ENCODE measurements around the gene IL1RAPL1.

IL1RAPL1 gene

GRCh38 chrX:28586981-28587551, at the start of gene IL1RAPL1:
Gene IL1RAPL1, plus strand, starts transcription at chrX:28587446.
- DNase-seq (ENCODE audit: low read depth, low spot score): no peak

DNA sequence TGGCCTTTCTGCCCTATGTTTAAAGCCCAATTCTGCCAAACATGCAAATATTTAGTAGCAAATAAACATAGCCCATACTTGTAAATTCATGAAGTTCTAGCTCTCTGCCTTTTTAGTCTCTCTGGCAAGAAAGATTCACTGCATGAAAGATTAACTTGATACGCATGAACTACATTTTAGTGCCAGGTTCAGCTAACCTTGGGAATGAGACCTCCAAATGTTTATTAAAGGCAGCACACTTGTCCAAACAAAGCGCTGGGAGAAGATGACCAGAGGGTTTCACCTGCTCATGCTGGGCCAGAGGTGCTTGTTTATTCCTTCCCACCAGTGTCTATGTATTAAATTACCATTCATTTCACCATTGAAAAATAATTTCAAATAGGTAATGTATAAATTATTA, 44.5 kb upstream of the IL1RAPL1 start:
- DNase-seq (ENCODE audit: low read depth, low spot score): no peak

DNA sequence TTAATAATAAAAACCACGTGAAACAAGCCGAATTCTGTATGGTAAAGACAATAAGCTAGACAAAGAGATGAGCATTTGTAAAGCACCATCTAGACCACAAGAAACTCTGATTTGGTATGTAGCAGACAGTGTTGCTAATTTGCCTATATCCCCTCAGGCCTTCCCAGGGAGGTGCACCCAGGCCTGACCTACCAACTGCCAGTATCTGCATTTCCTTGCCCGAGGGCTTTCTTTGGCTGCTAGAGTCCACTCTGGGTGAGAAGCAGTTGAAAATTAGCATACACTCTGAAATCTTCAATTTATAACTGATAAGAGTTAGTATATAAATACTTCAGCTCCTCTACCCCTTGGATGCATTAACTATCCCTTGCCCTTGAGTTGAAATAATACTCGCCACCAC, 37.4 kb upstream of the IL1RAPL1 start:
- no peak for DNase-seq (ENCODE audit: low read depth, low spot score)

GRCh38 chrX:28550331-28550872, 36.8 kb upstream of the IL1RAPL1 start:
- DNase-seq (ENCODE audit: low read depth, low spot score): no peak

GRCh38 chrX:28552322-28552721, 34.9 kb upstream of the IL1RAPL1 start:
- no peak for DNase-seq (ENCODE audit: low read depth, low spot score)

DNA sequence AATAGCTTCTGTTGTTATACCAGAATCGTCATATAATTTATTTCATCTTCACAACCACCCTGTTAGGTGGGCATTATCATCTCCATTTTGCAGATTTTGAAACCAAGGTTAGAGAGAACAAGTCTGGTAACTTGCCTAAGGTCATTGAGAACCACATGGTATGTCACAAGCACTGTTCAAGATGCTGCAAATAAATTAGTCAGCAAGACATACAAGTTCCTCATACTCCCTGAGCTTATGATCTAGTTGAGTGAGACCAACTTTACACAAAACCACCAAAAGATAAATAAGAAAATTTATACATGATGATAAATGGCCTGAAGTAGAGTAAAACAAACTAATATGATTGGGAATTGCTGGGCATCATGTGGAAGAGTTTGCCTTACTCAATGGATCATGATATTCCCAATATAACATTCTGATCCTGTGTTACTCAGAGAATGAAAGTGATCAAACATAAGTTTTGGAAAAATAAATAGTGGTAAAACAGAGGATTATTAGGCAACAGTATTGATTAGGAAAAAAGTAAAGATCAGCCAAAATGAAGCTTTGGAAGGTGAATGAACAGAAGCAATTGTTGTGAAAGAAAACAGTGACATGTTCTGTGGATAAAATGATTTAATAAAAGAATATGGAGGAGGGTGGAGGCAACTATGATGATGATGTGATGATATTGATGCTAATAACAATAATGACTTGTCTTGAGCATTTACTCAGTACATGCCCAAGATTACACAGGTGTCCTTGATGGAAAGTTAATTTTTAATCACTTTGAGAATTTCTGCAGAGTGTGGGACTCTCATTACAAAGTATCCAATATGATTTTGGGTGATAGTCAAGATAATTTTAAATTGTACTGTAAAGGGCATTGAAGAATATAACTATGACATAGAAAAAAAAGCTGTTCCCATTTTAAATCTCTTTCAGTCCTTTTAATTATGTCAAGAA, 34.1 kb upstream of the IL1RAPL1 start:
- DNase-seq (ENCODE audit: low read depth, low spot score): no peak

GRCh38 chrX:28576117-28576516, 11.1 kb upstream of the IL1RAPL1 start:
- no peak for DNase-seq (ENCODE audit: low read depth, low spot score)

GRCh38 chrX:28581522-28581921, 5.7 kb upstream of the IL1RAPL1 start:
- DNase-seq (ENCODE audit: low read depth, low spot score): no peak

DNA sequence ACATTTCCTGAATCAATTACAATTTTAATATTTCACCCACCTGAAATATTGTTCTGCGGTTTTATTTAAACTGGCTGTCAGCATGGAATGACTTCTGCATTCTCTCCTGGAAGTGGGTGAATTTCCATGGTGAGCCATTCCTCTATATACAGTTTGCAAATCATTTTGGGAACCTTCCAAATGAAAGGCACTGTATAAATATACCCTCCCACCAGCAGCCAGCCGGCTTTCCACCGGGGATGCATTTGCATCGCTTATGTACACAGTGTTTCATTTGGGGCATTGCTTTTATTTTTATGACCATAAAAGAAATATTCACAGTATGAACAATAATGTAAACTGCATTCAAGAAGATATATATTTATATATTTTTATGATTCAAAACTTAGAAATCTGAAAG, 4.7 kb upstream of the IL1RAPL1 start:
- DNase-seq (ENCODE audit: low read depth, low spot score): no peak

DNA sequence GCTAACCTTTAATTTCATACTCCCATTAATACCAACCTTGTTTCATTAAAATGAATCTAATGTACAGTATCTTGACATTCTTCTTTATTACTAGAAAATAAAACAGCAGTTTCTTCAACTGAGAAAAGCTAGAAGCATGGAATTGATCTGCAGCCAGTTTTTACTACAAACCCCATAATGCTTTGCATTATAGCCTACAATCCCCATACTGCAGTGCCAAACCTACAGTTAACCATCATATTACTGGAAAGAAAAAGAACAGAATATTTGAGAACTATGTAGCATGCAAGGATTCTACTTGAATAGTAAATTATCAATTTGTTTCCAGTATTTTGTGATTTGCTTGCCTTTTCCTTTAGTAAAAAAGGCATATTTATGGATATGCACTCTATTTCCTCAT, 3.2 kb upstream of the IL1RAPL1 start:
- no peak for DNase-seq (ENCODE audit: low read depth, low spot score)

- DNase-seq (ENCODE audit: low read depth, low spot score): no peak
Observed at GRCh38 chrX:28585767-28586166, 1.5 kb upstream of the IL1RAPL1 start.

GRCh38 chrX:28586286-28586685, 960 bp upstream of the IL1RAPL1 start:
- no peak for DNase-seq (ENCODE audit: low read depth, low spot score)

- no peak for DNase-seq (ENCODE audit: low read depth, low spot score)
Observed at GRCh38 chrX:28589046-28589445, 1.8 kb downstream of the IL1RAPL1 start.

DNA sequence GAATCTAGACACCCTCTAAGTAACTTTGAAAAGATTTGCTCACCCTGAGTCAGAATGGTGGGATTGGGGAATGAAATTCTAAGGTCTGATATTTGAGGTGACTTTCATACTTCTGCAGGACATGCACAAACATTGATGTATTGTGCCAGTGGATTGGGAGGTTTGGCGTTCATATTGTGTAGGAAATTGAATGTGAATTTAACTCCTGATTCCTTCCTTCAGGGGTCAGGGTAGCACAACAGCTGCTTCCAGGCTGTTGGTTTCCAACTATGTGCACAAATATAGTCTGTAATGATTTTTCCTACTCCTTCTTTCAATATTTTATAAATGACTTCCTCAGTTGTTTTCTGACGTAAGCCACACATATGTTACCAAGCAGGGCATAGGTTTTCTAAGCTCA, 3.1 kb downstream of the IL1RAPL1 start:
- no peak for DNase-seq (ENCODE audit: low read depth, low spot score)

- DNase-seq (ENCODE audit: low read depth, low spot score): no peak
Observed at GRCh38 chrX:28591542-28591941, 4.3 kb downstream of the IL1RAPL1 start.

- DNase-seq (ENCODE audit: low read depth, low spot score): no peak
Observed at GRCh38 chrX:28595346-28595745, 8.1 kb downstream of the IL1RAPL1 start.

DNA sequence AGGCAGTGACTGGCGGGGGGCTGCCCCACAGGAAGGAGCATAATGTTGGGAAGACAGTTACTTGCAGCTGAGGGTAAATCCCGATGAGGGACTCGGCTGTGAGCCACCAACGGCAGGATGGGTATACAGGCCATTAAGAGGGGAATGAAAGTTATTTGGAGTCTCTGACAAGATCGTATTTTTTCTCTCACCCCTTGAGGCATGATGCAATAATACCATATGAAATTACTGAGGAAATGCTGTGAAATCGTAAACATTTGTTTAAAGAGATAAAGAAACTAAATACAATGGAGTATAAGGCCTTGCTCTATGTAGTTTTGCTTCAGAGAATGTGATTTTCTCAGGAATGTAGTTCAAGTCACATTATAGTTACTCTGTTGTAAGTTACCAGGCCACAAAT, 12.7 kb downstream of the IL1RAPL1 start:
- DNase-seq (ENCODE audit: low read depth, low spot score): no peak

GRCh38 chrX:28609003-28609402, 21.8 kb downstream of the IL1RAPL1 start:
- no peak for DNase-seq (ENCODE audit: low read depth, low spot score)

- DNase-seq (ENCODE audit: low read depth, low spot score): no peak
Observed at GRCh38 chrX:28609917-28610613, 22.8 kb downstream of the IL1RAPL1 start.

- DNase-seq (ENCODE audit: low read depth, low spot score): no peak
Observed at GRCh38 chrX:28610746-28611145, 23.5 kb downstream of the IL1RAPL1 start.

DNA sequence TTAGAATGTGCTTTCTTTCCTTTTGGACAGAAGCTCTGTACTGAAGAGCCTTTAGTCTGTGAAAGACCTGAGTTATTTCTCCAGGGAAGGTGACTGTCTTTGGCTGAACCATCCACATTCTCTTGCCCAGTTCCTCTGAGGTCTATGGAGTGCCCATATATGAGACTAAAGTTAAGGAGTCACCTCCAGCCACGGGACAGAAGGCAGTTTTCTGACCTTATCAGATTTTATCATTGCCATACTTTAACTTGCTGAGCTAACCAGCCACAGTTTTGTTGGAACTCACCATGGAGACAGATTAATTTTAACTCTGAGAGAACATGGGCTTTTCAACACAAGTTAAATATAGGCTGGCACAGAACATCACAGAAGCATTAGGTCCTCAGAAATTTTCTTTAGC, 26.3 kb downstream of the IL1RAPL1 start:
- no peak for DNase-seq (ENCODE audit: low read depth, low spot score)

- DNase-seq (ENCODE audit: low read depth, low spot score): no peak
Observed at GRCh38 chrX:28625223-28625622, 38.0 kb downstream of the IL1RAPL1 start.
